ENCODE data around the gene ENG.

GRCh38 chr9:127828262-127829031 is 26.0 kb downstream of the ENG start:
- no peak for TF ChIP-seq CTCF (IDR thresholded peaks at IDR 0.05)
- peak in 2 of 4 donors; percentile 66 to 70 for TF ChIP-seq POLR2A (IDR thresholded peaks at IDR 0.05)

Measured in esophagus squamous epithelium (tissue), 4 donors.